Endothelial cell (in vitro differentiated cells): ENCODE measurements around the gene GSE1. TPM values are rescaled to one million over a fixed set of nuclear protein-coding genes. Genes with fewer than 3 reads are reported as not detected.

Experiments used
- DNase-seq: peaks from one replicate; pipeline ENCODE4 v3.0.0; 2021; ENCODE audit warnings: low spot score
- H3K27ac Mint-ChIP-seq: one replicate; pipeline ENCODE4 v1.8.0; 2021; ENCODE audit warnings: mixed read lengths, inconsistent platforms; ENCODE audit not compliant: unreplicated experiment
- H3K27me3 Mint-ChIP-seq: one replicate; pipeline ENCODE4 v1.8.0; 2021; ENCODE audit warnings: mild to moderate bottlenecking, moderate library complexity, mixed read lengths, inconsistent platforms; ENCODE audit not compliant: unreplicated experiment
- H3K36me3 Mint-ChIP-seq: one replicate; pipeline ENCODE4 v1.8.0; 2021; ENCODE audit warnings: mild to moderate bottlenecking, low read depth, mixed read lengths, inconsistent platforms; ENCODE audit not compliant: unreplicated experiment
- H3K4me1 Mint-ChIP-seq: one replicate; pipeline ENCODE4 v1.8.0; 2021; ENCODE audit warnings: mild to moderate bottlenecking, mixed read lengths, inconsistent platforms; ENCODE audit not compliant: unreplicated experiment
- H3K4me3 Mint-ChIP-seq: one replicate; pipeline ENCODE4 v1.8.0; 2021; ENCODE audit warnings: mild to moderate bottlenecking, mixed read lengths, inconsistent platforms; ENCODE audit not compliant: unreplicated experiment
- H3K9me3 Mint-ChIP-seq: one replicate; pipeline ENCODE4 v1.8.0; 2021; ENCODE audit warnings: mixed read lengths, inconsistent platforms; ENCODE audit not compliant: unreplicated experiment
- total RNA-seq: library from RNA; stranded (reverse); fragmentation: NEBNext Ultra II Directional; extraction: Animal tissue kit (Norgen Biotek cat#: 25700); gene quantifications from one replicate; pipeline ENCODE4 v1.2.1, GENCODE V29; 2021; ENCODE audit not compliant: unreplicated experiment
- TF ChIP-seq, protein P1 (sequence below): fragments of 200-600 bp; sonication (generic); IDR thresholded peaks from one replicate; pipeline ENCODE4 v1.5.0; 2021; ENCODE audit warnings: antibody characterized with exemption; ENCODE audit not compliant: unreplicated experiment

GSE1 gene
- total RNA-seq, 1 donor from 2014 or later = 23.9 TPM

DNA sequence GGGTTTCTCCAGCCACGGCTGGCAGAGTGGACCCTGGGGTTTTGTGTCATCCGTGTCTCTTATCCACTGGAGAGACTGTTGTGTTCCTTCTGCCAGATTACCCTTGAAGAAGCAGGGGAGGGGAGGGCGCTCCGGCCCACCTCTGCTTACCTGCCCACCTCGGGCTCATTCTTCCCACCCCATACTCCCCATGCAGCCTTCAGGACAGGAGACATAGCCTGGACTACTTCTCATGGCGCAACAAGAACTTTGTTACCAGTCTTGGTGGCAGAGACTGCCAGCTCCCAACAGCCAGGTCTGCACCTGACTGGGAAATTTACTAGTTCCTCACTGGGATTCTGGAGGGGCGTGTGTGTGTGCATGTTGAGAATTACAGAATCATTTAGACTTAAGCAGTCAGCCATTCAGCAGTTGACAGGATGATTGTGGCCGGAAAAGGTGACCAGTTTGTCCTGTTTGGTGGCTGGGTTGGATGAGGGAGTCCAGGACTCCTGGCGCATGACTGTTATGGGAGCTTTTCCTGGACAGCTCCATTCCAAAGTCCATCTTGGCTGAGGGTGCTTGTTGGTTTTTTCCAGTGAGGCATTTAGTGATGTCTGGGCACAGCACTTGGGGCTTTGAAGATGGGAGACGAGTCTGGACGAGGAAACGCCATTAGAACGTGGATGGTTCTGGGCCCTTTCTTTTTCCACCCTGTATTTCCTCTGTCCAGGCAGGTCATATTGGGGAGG, 8.7 kb downstream of the GSE1 start:
- no peaks in the 10 kb centered on the region for H3K36me3 Mint-ChIP-seq
- H3K4me3 Mint-ChIP-seq = no peak overlapping the region
- H3K4me1 Mint-ChIP-seq = peaks cover 5% of the 10 kb centered on the region
- TF ChIP-seq, protein P1, sequence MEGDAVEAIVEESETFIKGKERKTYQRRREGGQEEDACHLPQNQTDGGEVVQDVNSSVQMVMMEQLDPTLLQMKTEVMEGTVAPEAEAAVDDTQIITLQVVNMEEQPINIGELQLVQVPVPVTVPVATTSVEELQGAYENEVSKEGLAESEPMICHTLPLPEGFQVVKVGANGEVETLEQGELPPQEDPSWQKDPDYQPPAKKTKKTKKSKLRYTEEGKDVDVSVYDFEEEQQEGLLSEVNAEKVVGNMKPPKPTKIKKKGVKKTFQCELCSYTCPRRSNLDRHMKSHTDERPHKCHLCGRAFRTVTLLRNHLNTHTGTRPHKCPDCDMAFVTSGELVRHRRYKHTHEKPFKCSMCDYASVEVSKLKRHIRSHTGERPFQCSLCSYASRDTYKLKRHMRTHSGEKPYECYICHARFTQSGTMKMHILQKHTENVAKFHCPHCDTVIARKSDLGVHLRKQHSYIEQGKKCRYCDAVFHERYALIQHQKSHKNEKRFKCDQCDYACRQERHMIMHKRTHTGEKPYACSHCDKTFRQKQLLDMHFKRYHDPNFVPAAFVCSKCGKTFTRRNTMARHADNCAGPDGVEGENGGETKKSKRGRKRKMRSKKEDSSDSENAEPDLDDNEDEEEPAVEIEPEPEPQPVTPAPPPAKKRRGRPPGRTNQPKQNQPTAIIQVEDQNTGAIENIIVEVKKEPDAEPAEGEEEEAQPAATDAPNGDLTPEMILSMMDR = no peak
- no peak overlapping the region for H3K27ac Mint-ChIP-seq
- H3K9me3 Mint-ChIP-seq = no peaks in the 10 kb centered on the region
- no peak for DNase-seq
- H3K27me3 Mint-ChIP-seq = peaks cover 3% of the 10 kb centered on the region

DNA sequence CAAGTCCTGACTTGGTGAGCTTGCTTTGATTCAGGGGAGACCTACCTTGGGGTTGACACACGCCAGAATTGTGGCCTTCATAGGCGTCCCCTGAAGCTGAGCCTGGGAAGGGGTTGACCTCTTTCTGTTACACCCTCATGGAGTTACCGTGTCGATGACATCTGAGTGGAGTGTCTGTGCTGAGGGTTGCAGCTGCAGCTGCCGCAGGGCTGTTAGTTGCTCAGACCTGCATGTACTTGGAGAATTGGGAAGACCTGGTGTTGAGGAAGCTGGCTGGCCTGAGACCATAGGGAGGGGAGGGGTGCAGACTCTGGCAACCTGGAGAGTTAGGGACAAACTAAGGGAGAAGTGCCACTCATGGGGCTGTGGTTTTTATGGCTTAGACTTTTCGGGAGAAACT, 9.6 kb downstream of the GSE1 start:
- no peaks in the 10 kb centered on the region for H3K36me3 Mint-ChIP-seq
- H3K27ac Mint-ChIP-seq = no peak overlapping the region
- DNase-seq = no peak
- H3K27me3 Mint-ChIP-seq = peaks cover 2% of the 10 kb centered on the region
- H3K9me3 Mint-ChIP-seq = no peaks in the 10 kb centered on the region
- H3K4me1 Mint-ChIP-seq = peaks cover 3% of the 10 kb centered on the region
- TF ChIP-seq, protein P1 = no peak
- H3K4me3 Mint-ChIP-seq = no peak overlapping the region

GRCh38 chr16:85623250-85623649, 10.1 kb downstream of the GSE1 start:
- TF ChIP-seq, protein P1 = no peak
- Mint-ChIP-seq H3K4me3 (no peak overlapping the region), H3K9me3 (no peaks in the 10 kb centered on the region), H3K27ac (no peak overlapping the region), H3K36me3 (no peaks in the 10 kb centered on the region), H3K27me3 (peaks cover 2% of the 10 kb centered on the region), H3K4me1 (peaks cover 3% of the 10 kb centered on the region)
- DNase-seq = no peak

GRCh38 chr16:85623997-85624601, 11.0 kb downstream of the GSE1 start:
- TF ChIP-seq, protein P1 = no peak
- H3K4me1 Mint-ChIP-seq = peaks cover 3% of the 10 kb centered on the region

GRCh38 chr16:85624646-85625045, 11.5 kb downstream of the GSE1 start:
- DNase-seq = no peak
- H3K4me3 Mint-ChIP-seq = no peak overlapping the region
- H3K4me1 Mint-ChIP-seq = peaks cover 3% of the 10 kb centered on the region
- TF ChIP-seq, protein P1 = no peak
- H3K27me3 Mint-ChIP-seq = peaks cover 8% of the 10 kb centered on the region
- H3K9me3 Mint-ChIP-seq = no peaks in the 10 kb centered on the region
- H3K27ac Mint-ChIP-seq = no peak overlapping the region
- peaks cover 2% of the 10 kb centered on the region for H3K36me3 Mint-ChIP-seq

More at GRCh38 chr16:85623997-85624601, 11.0 kb downstream of the GSE1 start:
- no peaks in the 10 kb centered on the region for H3K36me3 Mint-ChIP-seq
- no peak for DNase-seq
- H3K27ac Mint-ChIP-seq = no peak overlapping the region
- no peak overlapping the region for H3K4me3 Mint-ChIP-seq
- H3K27me3 Mint-ChIP-seq = peaks cover 6% of the 10 kb centered on the region
- H3K9me3 Mint-ChIP-seq = no peaks in the 10 kb centered on the region
